H1 (cell line): ENCODE results near the gene DCLK1. TPM values are rescaled to one million over a fixed set of nuclear protein-coding genes. Genes with fewer than 3 reads are reported as not detected.

Experiments used
- CTCF ChIA-PET: fragments of 300-600 bp; sonication (Branson Sonifier 250); formaldehyde crosslinking; loops from one replicate; lab custom pipeline; 2021; ENCODE audit not compliant: partially characterized antibody; lab: Charles Lee
- POLR2A ChIA-PET: fragments of 300-600 bp; sonication (Branson Sonifier 250); formaldehyde crosslinking; loops from one replicate; lab custom pipeline; 2021; ENCODE audit warnings: inconsistent platforms; ENCODE audit not compliant: partially characterized antibody; lab: Charles Lee
- DNase-seq, 2 experiments: peaks; one replicate each; pipeline versions ENCODE4 v3.0.0 to v3.0.0-alpha.2; 2010 to 2022; ENCODE audit warnings: low spot score in 2 of 2, low read depth in 1 of 2, mixed read lengths in 1 of 2
- FAIRE-seq: peaks from 2 replicates; lab custom pipeline; 2011; peaks lifted over from hg19 to GRCh38; lab: Jason Lieb, UNC
- H2AFZ ChIP-seq: 2 replicates; pipeline ENCODE4 v1.8.1; 2012; ENCODE audit warnings: low read length, inconsistent platforms
- H2AK5ac ChIP-seq: 2 replicates; pipeline ENCODE4 v1.6.1; 2013; ENCODE audit warnings: low read depth, low read length
- H2BK120ac ChIP-seq: replicated peaks from 2 replicates; pipeline ENCODE3; 2013; ENCODE audit warnings: low read depth, low read length, inconsistent platforms
- H2BK12ac ChIP-seq: 2 replicates; pipeline ENCODE4 v1.6.1; 2013; ENCODE audit warnings: low read depth, low read length
- H2BK15ac ChIP-seq: 2 replicates; pipeline ENCODE4 v1.6.1; 2013; ENCODE audit warnings: low read length
- H2BK20ac ChIP-seq: 2 replicates; pipeline ENCODE4 v1.6.1; 2013; ENCODE audit warnings: low read length
- H2BK5ac ChIP-seq: 2 replicates; pipeline ENCODE4 v1.6.1; 2013; ENCODE audit warnings: low read depth, low read length
- H3K14ac ChIP-seq: 2 replicates; pipeline ENCODE4 v1.6.1; 2013; ENCODE audit warnings: inconsistent platforms; ENCODE audit not compliant: insufficient read length
- H3K18ac ChIP-seq: 2 replicates; pipeline ENCODE4 v1.6.1; 2013; ENCODE audit warnings: low read length; ENCODE audit errors: extremely low read depth
- H3K23ac ChIP-seq: 2 replicates; pipeline ENCODE4 v1.6.1; 2013; ENCODE audit warnings: inconsistent platforms; ENCODE audit not compliant: insufficient read length
- H3K23me2 ChIP-seq: 2 replicates; pipeline ENCODE4 v1.6.1; 2013; ENCODE audit warnings: low read depth, low read length
- H3K27ac ChIP-seq: 2 replicates; pipeline ENCODE4 v1.6.1; 2011; ENCODE audit warnings: low read depth, low read length, inconsistent platforms
- H3K27me3 ChIP-seq, 4 experiments: replicated peaks in 1 of 4; 1 replicate in 1 of 4; 2 replicates in 3 of 4; pipeline versions ENCODE4 v1.6.1 to v1.8.1; 2011 to 2013; ENCODE audit warnings: low read length in 3 of 4, mild to moderate bottlenecking in 3 of 4, inconsistent platforms in 2 of 4, mixed read lengths in 2 of 4, moderate library complexity in 1 of 4; ENCODE audit not compliant: control insufficient read depth in 3 of 4, insufficient read depth in 3 of 4; ENCODE audit errors: extremely low read depth in 1 of 4
- H3K36me3 ChIP-seq, 4 experiments: 2 replicates each; pipeline versions ENCODE4 v1.6.1 to v1.8.1; 2011 to 2013; ENCODE audit warnings: mild to moderate bottlenecking in 4 of 4, low read length in 3 of 4, moderate library complexity in 2 of 4, control low read depth in 1 of 4, inconsistent platforms in 1 of 4; ENCODE audit not compliant: insufficient read depth in 4 of 4, control insufficient read depth in 2 of 4
- H3K4ac ChIP-seq: replicated peaks from 2 replicates; pipeline ENCODE3; 2013; ENCODE audit warnings: low read length, low read depth, mixed read lengths, inconsistent platforms; ENCODE audit not compliant: insufficient read length
- H3K4me1 ChIP-seq, 4 experiments: replicated peaks in 1 of 4; 1 replicate in 1 of 4; 2 replicates in 3 of 4; pipeline versions ENCODE4 v1.6.1 to v1.8.1; 2011 to 2013; ENCODE audit warnings: low read length in 3 of 4, inconsistent platforms in 2 of 4, mixed read lengths in 1 of 4; ENCODE audit not compliant: insufficient read depth in 4 of 4, control insufficient read depth in 3 of 4
- H3K4me2 ChIP-seq, 2 experiments: 2 replicates each; pipeline versions ENCODE4 v1.6.1 to v1.8.1; 2011 to 2013; ENCODE audit warnings: low read depth in 2 of 2, low read length in 2 of 2, control low read depth in 1 of 2, inconsistent platforms in 1 of 2, mild to moderate bottlenecking in 1 of 2; ENCODE audit not compliant: insufficient read depth in 1 of 2
- H3K4me3 ChIP-seq, 4 experiments: fragments of 200-600, 300-600 bp in 1 of 4; sonication (generic), shearing (Covaris generic), sonication (Bioruptor Twin) in 1 of 4; 2 replicates each; pipeline versions ENCODE4 v1.5.1 to v1.8.1; 2011 to 2016; ENCODE audit warnings: low read length in 4 of 4, low read depth in 3 of 4, control low read depth in 2 of 4, inconsistent platforms in 2 of 4, mild to moderate bottlenecking in 2 of 4, mixed read lengths in 1 of 4, moderate library complexity in 1 of 4; ENCODE audit not compliant: insufficient read depth in 2 of 4; ENCODE audit errors: extremely low read depth in 1 of 4
- H3K56ac ChIP-seq: replicated peaks from 2 replicates; pipeline ENCODE3; 2013; ENCODE audit warnings: low read depth, mild to moderate bottlenecking, mixed read lengths, low read length, inconsistent platforms; ENCODE audit not compliant: insufficient read length
- H3K79me1 ChIP-seq: 2 replicates; pipeline ENCODE4 v1.6.1; 2013; ENCODE audit warnings: low read depth, low read length, control low read depth
- H3K79me2 ChIP-seq, 2 experiments: 2 replicates each; pipeline versions ENCODE4 v1.6.1 to v1.8.1; 2012 to 2013; ENCODE audit warnings: low read length in 2 of 2, mild to moderate bottlenecking in 2 of 2, inconsistent platforms in 1 of 2; ENCODE audit not compliant: insufficient read depth in 2 of 2, control insufficient read depth in 1 of 2
- H3K9ac ChIP-seq, 4 experiments: replicated peaks in 1 of 4; 1 replicate in 1 of 4; 2 replicates in 3 of 4; pipeline versions ENCODE4 v1.6.1 to v1.8.1; 2011 to 2013; ENCODE audit warnings: low read depth in 3 of 4, low read length in 3 of 4, control low read depth in 2 of 4, mild to moderate bottlenecking in 2 of 4, moderate library complexity in 2 of 4, inconsistent platforms in 1 of 4; ENCODE audit errors: extremely low read depth in 1 of 4
- H3K9me3 ChIP-seq, 2 experiments: 2 replicates each; pipeline versions ENCODE4 v1.6.1 to v1.8.1; 2012 to 2013; ENCODE audit warnings: mild to moderate bottlenecking in 2 of 2, moderate library complexity in 2 of 2, control low read depth in 1 of 2, inconsistent platforms in 1 of 2, low read depth in 1 of 2, low read length in 1 of 2, mixed read lengths in 1 of 2; ENCODE audit not compliant: insufficient read depth in 2 of 2
- H4K20me1 ChIP-seq, 2 experiments: replicated peaks in 1 of 2; 2 replicates each; pipeline versions ENCODE3 to v1.8.1; 2011 to 2013; ENCODE audit warnings: inconsistent platforms in 2 of 2, low read length in 2 of 2, mild to moderate bottlenecking in 1 of 2; ENCODE audit not compliant: insufficient read depth in 2 of 2, control insufficient read depth in 1 of 2
- H4K5ac ChIP-seq: 2 replicates; pipeline ENCODE4 v1.6.1; 2013; ENCODE audit warnings: low read length, low read depth, mixed read lengths, inconsistent platforms; ENCODE audit not compliant: insufficient read length
- H4K8ac ChIP-seq: 2 replicates; pipeline ENCODE4 v1.8.0; 2013; ENCODE audit warnings: mild to moderate bottlenecking, moderate library complexity, low read length, inconsistent platforms; ENCODE audit not compliant: insufficient read depth; ENCODE audit errors: extremely low read depth
- H4K91ac ChIP-seq: replicated peaks from 2 replicates; pipeline ENCODE3; 2013; ENCODE audit warnings: low read length, mixed read lengths, inconsistent platforms; ENCODE audit not compliant: insufficient read length
- CBX5 ChIP-seq: fragments of 300-800, 300-1000 bp; sonication (generic); IDR thresholded peaks from 2 replicates; pipeline ENCODE4 v1.7.1; 2016; ENCODE audit warnings: antibody characterized with exemption, low read length, low read depth
- CBX8 ChIP-seq: fragments of 300-800, 300-1000 bp; sonication (generic); IDR thresholded peaks from 2 replicates; pipeline ENCODE4 v1.7.1; 2016; ENCODE audit warnings: low read depth, low read length, borderline replicate concordance
- CHD1 ChIP-seq: IDR thresholded peaks from 2 replicates; pipeline ENCODE4 v1.6.1; 2012; ENCODE audit warnings: low read depth, low read length, improper control_type of control experiment
- CTBP2 ChIP-seq: IDR thresholded peaks from 2 replicates; pipeline ENCODE4 v1.7.0; 2011; ENCODE audit warnings: borderline replicate concordance, mild to moderate bottlenecking, moderate library complexity, mixed read lengths, low read length; ENCODE audit not compliant: insufficient read depth, insufficient read length
- E2F6 ChIP-seq: IDR thresholded peaks from 2 replicates; pipeline ENCODE4 v1.6.1; 2012; ENCODE audit warnings: inconsistent platforms
- HDAC6 ChIP-seq: IDR thresholded peaks from one replicate; pipeline ENCODE4 v1.7.1; 2012; ENCODE audit warnings: low read depth, mild to moderate bottlenecking, inconsistent platforms, low read length, moderate library complexity
- KDM4A ChIP-seq: IDR thresholded peaks from one replicate; pipeline ENCODE4 v1.7.1; 2012; ENCODE audit warnings: low read depth, mild to moderate bottlenecking, moderate library complexity, low read length, inconsistent platforms; ENCODE audit not compliant: severe bottlenecking
- RAD21 ChIP-seq, 2 experiments: IDR thresholded peaks in 1 of 2; conservative IDR thresholded peaks in 1 of 2; 2 replicates each; pipeline ENCODE4 v1.6.1; 2011; ENCODE audit warnings: low read depth in 2 of 2, low read length in 2 of 2, improper control_type of control experiment in 1 of 2, inconsistent platforms in 1 of 2, mild to moderate bottlenecking in 1 of 2, moderate library complexity in 1 of 2
- RXRA ChIP-seq: IDR thresholded peaks from 2 replicates; pipeline ENCODE4 v1.6.1; 2011; ENCODE audit warnings: low read depth, mild to moderate bottlenecking, low read length, moderate library complexity; ENCODE audit not compliant: insufficient read depth
- SIRT6 ChIP-seq: IDR thresholded peaks from one replicate; pipeline ENCODE4 v1.7.1; 2012; ENCODE audit warnings: low read length, inconsistent platforms
- SP4 ChIP-seq: IDR thresholded peaks from 2 replicates; pipeline ENCODE4 v1.6.1; 2012; ENCODE audit warnings: low read length, inconsistent platforms
- TBP ChIP-seq: IDR thresholded peaks from 2 replicates; pipeline ENCODE4 v1.6.1; 2011; ENCODE audit warnings: low read depth, low read length, improper control_type of control experiment
- ZNF274 ChIP-seq: IDR thresholded peaks from 2 replicates; pipeline ENCODE4 v1.7.0; 2012; ENCODE audit warnings: low read length, borderline replicate concordance; ENCODE audit errors: extremely low read depth
- WGBS, 2 experiments: shearing (Covaris generic) in 1 of 2; methylation state at CpG; one replicate each; pipeline versions ENCODE4 v1.1.6 to v1.1.7; 2013 to 2015; ENCODE audit warnings: low lambda C conversion rate in 2 of 2, mixed read lengths in 2 of 2, inconsistent platforms in 1 of 2, low coverage in 1 of 2, missing lambda C conversion rate in 1 of 2; ENCODE audit not compliant: insufficient replicate concordance in 2 of 2, insufficient coverage in 1 of 2, insufficient read length in 1 of 2; ENCODE audit errors: extremely low coverage in 1 of 2, missing lambda C conversion rate in 1 of 2; 5-methylcytosine and 5-hydroxymethylcytosine counted together
- polyA plus RNA-seq, 7 experiments: library from polyadenylated mRNA; depleted of rRNA in 3 of 7; stranded (reverse) in 5 of 7; unstranded in 2 of 7; fragments of >200 nt in 5 of 7; fragments of 200-250 nt in 2 of 7; gene quantifications; 1 replicate in 5 of 7; 2 replicates in 1 of 7; 4 replicates in 1 of 7; pipeline versions ENCODE4 v1.2.1 to v1.2.3, GENCODE V29; 2011 to 2013; ENCODE audit warnings: missing spikeins in 2 of 7, mixed read lengths in 2 of 7
- total RNA-seq: library from RNA; stranded (reverse); fragmentation: NEBNext Ultra II Directional; extraction: Animal tissue kit (Norgen Biotek cat#: 25700); gene quantifications from 2 replicates; pipeline ENCODE4 v1.2.1, GENCODE V29; 2021

The DCLK1 gene
- total and polyA plus RNA-seq, 2 of the 8 experiments (the other 6 are each of a cell fraction or from before 2014, with no cell fraction given), result 22.8 to 41.0 TPM

GRCh38 chr13:36175621-36176020 is 44.4 kb upstream of the DCLK1 start:
- Histone ChIP-seq H2BK20ac (no peak overlapping the region), H2BK5ac (no peak overlapping the region), H3K23ac (no peak overlapping the region), H2BK15ac (no peak overlapping the region), H3K79me1 (no peaks in the 10 kb centered on the region), H4K8ac (no peak overlapping the region), H3K4me2 (no peak overlapping the region), H3K14ac (no peak overlapping the region), H3K23me2 (no peaks in the 10 kb centered on the region), H3K27me3 (no peaks in the 10 kb centered on the region), H3K36me3 (peaks cover 0 to 3% (median 0%) of the 10 kb centered on the region in 4 experiments; a peak in 1 of 8 replicates), H4K20me1 (no peaks in the 10 kb centered on the region), H3K18ac (no peak overlapping the region), H3K9me3 (no peaks in the 10 kb centered on the region), H4K91ac (no peak overlapping the region), H3K4me3 (no peak overlapping the region), H2AK5ac (no peak overlapping the region), H3K4me1 (peaks cover 0 to 4% (median 1%) of the 10 kb centered on the region in 4 experiments; a peak in 2 of 7 replicates), H3K4ac (no peak overlapping the region), H2AFZ (no peak overlapping the region), H3K56ac (no peak overlapping the region), H3K27ac (no peak overlapping the region), H3K9ac (no peak overlapping the region), H3K79me2 (no peaks in the 10 kb centered on the region), H2BK120ac (no peak overlapping the region), H4K5ac (no peak overlapping the region), H2BK12ac (no peak overlapping the region)
- 87% methylated on average over 5 of the region's 5 CpGs; no CpG with 5 or more reads in 1 of the 2 experiments for WGBS, 2 experiments
- ChIA-PET CTCF (no interaction called here), POLR2A (no interaction called here)
- FAIRE-seq, result no peak
- DNase-seq, result no peak
- TF ChIP-seq HDAC6, result no peak
- TF ChIP-seq ZNF274, result no peak
- no peak for TF ChIP-seq RAD21 (IDR thresholded peaks at IDR 0.05 in 1 of 2, conservative IDR thresholded peaks at IDR 0.05 in 1 of 2; ENCODE audit: low read depth in 2 of 2, low read length in 2 of 2)
- TF ChIP-seq SP4, result no peak
- TF ChIP-seq CBX5, result no peak
- no peak for TF ChIP-seq E2F6
- TF ChIP-seq SIRT6, result no peak
- TF ChIP-seq TBP, result no peak
- TF ChIP-seq RXRA, result no peak
- TF ChIP-seq CTBP2, result no peak
- no peak for TF ChIP-seq CHD1
- no peak for TF ChIP-seq KDM4A
- no peak for TF ChIP-seq CBX8
